ENCODE data around the gene DOLPP1. TPM values are rescaled to one million over a fixed set of nuclear protein-coding genes. Genes with fewer than 3 reads are reported as not detected.

The DOLPP1 gene
- total RNA-seq, 1 experiment from 2014 or later, result 13.7 TPM

DNA sequence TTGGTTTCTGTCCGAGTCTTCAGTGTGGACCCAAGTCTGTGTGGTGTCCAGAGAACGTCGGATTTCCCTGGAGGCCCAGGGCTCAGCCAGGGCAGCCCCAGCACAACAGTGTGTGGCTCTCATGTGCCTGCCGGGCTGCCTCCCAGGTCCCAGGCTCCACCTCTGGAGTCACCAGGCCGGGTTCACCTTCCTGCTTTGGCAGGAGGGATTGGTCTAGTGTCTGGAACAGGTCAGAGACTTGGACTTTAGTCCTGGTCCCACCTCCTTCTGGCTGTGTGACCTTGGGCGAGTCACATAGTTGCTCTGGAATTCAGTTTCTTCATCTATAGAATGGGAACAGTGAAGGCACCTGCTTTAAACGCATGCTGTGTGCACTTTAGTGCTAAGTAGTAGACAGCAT lies 3.2 kb downstream of the DOLPP1 start:
- intact Hi-C loops (cut with micrococcal nuclease; ENCODE audit: unreplicated experiment), result no loop called here
- BruUV-seq (replicated peaks), result no TSS peak

DNA sequence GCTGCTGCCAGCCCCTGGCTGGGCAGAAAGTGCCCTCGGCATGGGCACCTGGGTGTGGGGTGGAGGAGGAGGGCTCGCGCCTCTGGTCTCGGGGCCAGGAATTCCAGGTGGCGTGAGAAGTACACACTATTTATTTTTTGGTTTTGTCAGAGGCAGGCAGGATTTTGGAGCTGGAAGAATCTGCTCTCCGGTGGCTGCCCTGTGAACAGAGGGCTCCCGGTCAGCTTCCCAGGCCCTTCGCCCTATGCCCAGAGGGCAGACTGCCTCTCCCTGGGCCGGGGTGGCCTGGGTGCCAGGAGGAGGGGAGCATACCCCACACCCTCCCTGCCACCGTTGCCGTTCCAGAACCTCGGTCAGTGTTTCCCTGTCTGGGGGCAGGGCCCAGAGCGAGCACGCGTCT lies 8.3 kb downstream of the DOLPP1 start:
- ATAC-seq (no peak), DNase-seq (ENCODE audit: low read depth, low spot score) (no peak)
- no peaks in the 10 kb centered on the region for H3K4me1 ChIP-seq (ENCODE audit: control insufficient read depth, insufficient read depth, low read length)
- no peaks in the 10 kb centered on the region for H3K27me3 ChIP-seq (ENCODE audit: control insufficient read depth, insufficient read depth, low read length)
- no peaks in the 10 kb centered on the region for H3K9me3 ChIP-seq (ENCODE audit: control insufficient read depth, insufficient read depth, low read depth, low read length)
- H3K36me3 ChIP-seq (ENCODE audit: control insufficient read depth, insufficient read depth, low read length), result no peaks in the 10 kb centered on the region
- ChIA-PET POLR2A (no interaction called here), CTCF (no interaction called here)
- no TSS peak for BruUV-seq (replicated peaks)
- no peak overlapping the region for H3K27ac ChIP-seq (ENCODE audit: low read length)
- H3K4me3 ChIP-seq (ENCODE audit: low read depth in 2 of 2, low read length in 2 of 2), result no peak overlapping the region
- intact Hi-C loops (cut with micrococcal nuclease; ENCODE audit: unreplicated experiment), result no loop called here
- in situ Hi-C loops (cut with HindIII; ENCODE audit: low pct_unique_long_range_greater_than_20kb, low sequenced_read_pairs), result no loop called here
- TF ChIP-seq, protein P1, sequence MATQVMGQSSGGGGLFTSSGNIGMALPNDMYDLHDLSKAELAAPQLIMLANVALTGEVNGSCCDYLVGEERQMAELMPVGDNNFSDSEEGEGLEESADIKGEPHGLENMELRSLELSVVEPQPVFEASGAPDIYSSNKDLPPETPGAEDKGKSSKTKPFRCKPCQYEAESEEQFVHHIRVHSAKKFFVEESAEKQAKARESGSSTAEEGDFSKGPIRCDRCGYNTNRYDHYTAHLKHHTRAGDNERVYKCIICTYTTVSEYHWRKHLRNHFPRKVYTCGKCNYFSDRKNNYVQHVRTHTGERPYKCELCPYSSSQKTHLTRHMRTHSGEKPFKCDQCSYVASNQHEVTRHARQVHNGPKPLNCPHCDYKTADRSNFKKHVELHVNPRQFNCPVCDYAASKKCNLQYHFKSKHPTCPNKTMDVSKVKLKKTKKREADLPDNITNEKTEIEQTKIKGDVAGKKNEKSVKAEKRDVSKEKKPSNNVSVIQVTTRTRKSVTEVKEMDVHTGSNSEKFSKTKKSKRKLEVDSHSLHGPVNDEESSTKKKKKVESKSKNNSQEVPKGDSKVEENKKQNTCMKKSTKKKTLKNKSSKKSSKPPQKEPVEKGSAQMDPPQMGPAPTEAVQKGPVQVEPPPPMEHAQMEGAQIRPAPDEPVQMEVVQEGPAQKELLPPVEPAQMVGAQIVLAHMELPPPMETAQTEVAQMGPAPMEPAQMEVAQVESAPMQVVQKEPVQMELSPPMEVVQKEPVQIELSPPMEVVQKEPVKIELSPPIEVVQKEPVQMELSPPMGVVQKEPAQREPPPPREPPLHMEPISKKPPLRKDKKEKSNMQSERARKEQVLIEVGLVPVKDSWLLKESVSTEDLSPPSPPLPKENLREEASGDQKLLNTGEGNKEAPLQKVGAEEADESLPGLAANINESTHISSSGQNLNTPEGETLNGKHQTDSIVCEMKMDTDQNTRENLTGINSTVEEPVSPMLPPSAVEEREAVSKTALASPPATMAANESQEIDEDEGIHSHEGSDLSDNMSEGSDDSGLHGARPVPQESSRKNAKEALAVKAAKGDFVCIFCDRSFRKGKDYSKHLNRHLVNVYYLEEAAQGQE (IDR thresholded peaks at IDR 0.05; ENCODE audit: insufficient read depth in 1 of 2, low read depth in 2 of 2, low read length in 1 of 2), result no peak
- TF ChIP-seq SIN3A (IDR thresholded peaks at IDR 0.05; ENCODE audit: borderline replicate concordance, insufficient read depth, low read depth, low read length), result no peak
- no peak for TF ChIP-seq TCF7L2 (IDR thresholded peaks at IDR 0.05; ENCODE audit: low read depth, low read length)
- TF ChIP-seq CTCF (IDR thresholded peaks at IDR 0.05), result no peak
- no peak for TF ChIP-seq POLR2AphosphoS5 (IDR thresholded peaks at IDR 0.05; ENCODE audit: low read depth, low read length)

More for the DNA sequence above, 3.2 kb downstream of the DOLPP1 start:
- no peak for TF ChIP-seq TCF7L2 (IDR thresholded peaks at IDR 0.05; ENCODE audit: low read depth, low read length)
- no peak for TF ChIP-seq POLR2AphosphoS5 (IDR thresholded peaks at IDR 0.05; ENCODE audit: low read depth, low read length)
- TF ChIP-seq SIN3A (IDR thresholded peaks at IDR 0.05; ENCODE audit: borderline replicate concordance, insufficient read depth, low read depth, low read length), result no peak
- TF ChIP-seq CTCF (IDR thresholded peaks at IDR 0.05), result no peak
- TF ChIP-seq, protein P1 (IDR thresholded peaks at IDR 0.05; ENCODE audit: insufficient read depth in 1 of 2, low read depth in 2 of 2, low read length in 1 of 2), result no peak
- Histone ChIP-seq H3K4me3 (ENCODE audit: low read depth in 2 of 2, low read length in 2 of 2) (no peak overlapping the region), H3K36me3 (ENCODE audit: control insufficient read depth, insufficient read depth, low read length) (0 out of 2 replicates have a peak, but pooled peaks cover 2% of the 10 kb centered on the region), H3K4me1 (ENCODE audit: control insufficient read depth, insufficient read depth, low read length) (peaks cover 8% of the 10 kb centered on the region; the same call in 1 of the 2 replicates), H3K27ac (ENCODE audit: low read length) (no peak overlapping the region), H3K9me3 (ENCODE audit: control insufficient read depth, insufficient read depth, low read depth, low read length) (no peaks in the 10 kb centered on the region), H3K27me3 (ENCODE audit: control insufficient read depth, insufficient read depth, low read length) (no peaks in the 10 kb centered on the region)
- ChIA-PET CTCF (no interaction called here), POLR2A (no interaction called here)
- no peak for ATAC-seq
- no peak for DNase-seq (ENCODE audit: low read depth, low spot score)
- in situ Hi-C loops (cut with HindIII; ENCODE audit: low pct_unique_long_range_greater_than_20kb, low sequenced_read_pairs), result no loop called here

Measured in Panc1 (cell line).